ENCODE measurements around the gene GNAO1. TPM values are rescaled to one million over a fixed set of nuclear protein-coding genes. Genes with fewer than 3 reads are reported as not detected.

The GNAO1 gene
- total and polyA plus RNA-seq, 2 of the 13 experiments (the other 11 are each of a cell fraction or from before 2014, with no cell fraction given): not detected

DNA sequence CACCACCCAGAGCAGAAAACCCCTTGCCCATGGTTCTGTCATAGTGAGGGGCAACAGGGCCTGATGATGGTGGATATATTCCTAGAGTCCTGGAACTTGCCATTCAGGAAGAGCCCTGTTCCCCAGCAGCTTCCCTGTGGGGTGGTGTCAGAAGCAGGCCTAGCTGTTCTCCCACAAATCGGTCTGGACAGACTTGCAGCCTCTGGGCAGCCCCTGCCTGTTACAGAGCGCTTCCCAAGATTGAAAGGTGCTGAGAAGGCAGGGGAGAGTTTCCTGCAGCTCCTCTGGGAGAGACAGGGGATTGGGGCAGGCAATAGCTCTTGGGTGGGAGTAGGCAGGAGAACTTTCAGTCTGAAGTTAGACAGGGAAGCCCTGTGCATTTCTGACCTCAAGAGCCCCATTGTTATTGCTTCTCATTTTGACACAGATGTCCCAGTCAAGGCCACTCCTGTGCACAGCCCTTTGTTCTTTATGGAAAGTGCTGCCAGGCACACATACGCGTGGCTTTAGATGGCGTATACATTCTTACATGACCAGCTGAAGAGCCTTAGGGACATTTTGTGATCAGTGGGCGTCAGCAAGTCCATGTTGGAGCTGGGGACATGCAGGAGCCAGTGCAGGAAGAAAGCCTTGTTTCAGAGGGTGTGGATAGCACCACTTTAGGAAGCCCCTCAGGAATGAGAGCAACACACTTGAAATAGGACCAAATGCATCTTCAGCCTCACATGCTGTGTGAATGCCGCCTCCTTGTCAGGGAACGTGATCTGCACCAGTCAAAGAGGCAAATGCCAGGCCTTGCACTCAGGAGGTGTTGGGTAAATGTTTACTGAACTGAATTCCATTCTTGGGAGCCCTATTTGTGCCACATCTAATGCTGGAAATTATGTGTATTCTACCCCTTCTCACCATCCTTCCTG is 67.5 kb downstream of the GNAO1 start (continued):
- TF ChIP-seq ARID5B (CRISPR knock-in tag; IDR thresholded peaks at IDR 0.05) (peak; percentile 43; the same call in 1 of the 2 replicates), NR2F6 (IDR thresholded peaks at IDR 0.05) (no peak), NR2F6 (CRISPR knock-in tag; IDR thresholded peaks at IDR 0.05) (peak; percentile 34; the same call in 1 of the 2 replicates), ZNF770 (CRISPR knock-in tag; IDR thresholded peaks at IDR 0.05) (no peak), ETV5 (CRISPR knock-in tag; IDR thresholded peaks at IDR 0.05; ENCODE audit: borderline replicate concordance) (no peak), SOX13 (IDR thresholded peaks at IDR 0.05) (peak; percentile 75), SOX13 (CRISPR knock-in tag; conservative IDR thresholded peaks at IDR 0.05 in 1 of 2, IDR thresholded peaks at IDR 0.05 in 1 of 2) (peak in 1 of 2 experiments; percentile 95; a peak in 2 of 4 replicates), KDM2A (CRISPR knock-in tag; IDR thresholded peaks at IDR 0.05; ENCODE audit: borderline replicate concordance, low read depth) (0 out of 2 replicates have a peak, but pooled peaks have one; percentile 21), BHLHE40 (IDR thresholded peaks at IDR 0.05; ENCODE audit: low read length) (peak; percentile 43), GATAD2A (CRISPR knock-in tag; IDR thresholded peaks at IDR 0.05) (0 out of 2 replicates have a peak, but pooled peaks have one; percentile 15), CBX1 (IDR thresholded peaks at IDR 0.05; ENCODE audit: low read depth) (no peak), SOX6 (IDR thresholded peaks at IDR 0.05) (no peak), SOX6 (CRISPR knock-in tag; IDR thresholded peaks at IDR 0.05) (peak; percentile 91), TCF7 (IDR thresholded peaks at IDR 0.05; ENCODE audit: low read depth) (peak; percentile 25; the same call in 1 of the 2 replicates), ZNF501 (CRISPR knock-in tag; IDR thresholded peaks at IDR 0.05) (0 out of 2 replicates have a peak, but pooled peaks have one; percentile 47), SUZ12 (IDR thresholded peaks at IDR 0.05; ENCODE audit: low read depth, low read length) (no peak)
- TF ChIP-seq, protein P1, sequence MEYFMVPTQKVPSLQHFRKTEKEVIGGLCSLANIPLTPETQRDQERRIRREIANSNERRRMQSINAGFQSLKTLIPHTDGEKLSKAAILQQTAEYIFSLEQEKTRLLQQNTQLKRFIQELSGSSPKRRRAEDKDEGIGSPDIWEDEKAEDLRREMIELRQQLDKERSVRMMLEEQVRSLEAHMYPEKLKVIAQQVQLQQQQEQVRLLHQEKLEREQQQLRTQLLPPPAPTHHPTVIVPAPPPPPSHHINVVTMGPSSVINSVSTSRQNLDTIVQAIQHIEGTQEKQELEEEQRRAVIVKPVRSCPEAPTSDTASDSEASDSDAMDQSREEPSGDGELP (IDR thresholded peaks at IDR 0.05; ENCODE audit: borderline replicate concordance, low read depth): peak; percentile 29; the same call in 1 of the 2 replicates

All from HepG2 (cell line).